ENCODE data around the gene STX8.

STX8 gene

DNA sequence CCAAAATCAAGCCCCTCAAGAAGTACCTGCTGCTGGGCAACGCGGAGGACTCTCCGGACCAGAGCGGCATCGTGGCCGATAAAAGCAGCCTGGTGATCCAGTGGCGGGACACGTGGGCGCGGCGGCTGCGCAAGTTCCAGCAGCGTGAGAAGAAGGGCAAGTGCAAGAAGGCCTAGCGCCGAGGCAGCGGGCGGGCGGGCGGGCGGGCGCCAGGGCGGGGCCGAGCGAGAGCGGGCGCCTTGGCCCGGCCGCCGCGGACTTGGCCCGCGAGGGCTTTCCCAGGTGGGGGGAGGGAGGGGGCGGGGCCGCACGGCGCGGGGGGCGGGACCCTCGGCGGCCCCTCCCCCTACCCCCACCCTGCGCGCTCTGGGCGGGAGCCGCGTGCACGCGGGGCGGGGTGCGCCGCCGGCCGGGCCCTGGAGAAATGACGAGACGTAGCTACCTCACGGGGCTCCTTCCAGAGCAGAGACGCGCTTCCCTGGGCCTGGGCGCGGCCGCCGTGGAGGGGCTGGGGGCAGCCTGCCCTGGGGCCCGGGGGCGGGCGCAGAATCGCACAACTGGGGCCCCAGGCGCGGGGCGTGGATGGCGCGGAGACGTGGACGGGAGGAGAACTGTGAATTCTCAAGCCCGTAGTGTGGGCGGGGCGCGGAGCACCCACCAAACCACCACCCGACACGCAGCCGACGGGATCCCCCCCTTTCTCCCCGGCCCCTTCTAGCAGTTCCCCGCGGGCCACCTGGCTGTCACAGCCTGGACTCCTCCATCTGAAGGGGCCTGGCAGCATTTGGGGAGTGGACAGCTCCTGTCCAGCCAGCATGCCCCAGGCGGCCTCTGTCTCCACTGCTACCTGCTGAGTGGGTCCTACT, 335.6 kb downstream of the STX8 start (continued):
- TF ChIP-seq, protein P1, sequence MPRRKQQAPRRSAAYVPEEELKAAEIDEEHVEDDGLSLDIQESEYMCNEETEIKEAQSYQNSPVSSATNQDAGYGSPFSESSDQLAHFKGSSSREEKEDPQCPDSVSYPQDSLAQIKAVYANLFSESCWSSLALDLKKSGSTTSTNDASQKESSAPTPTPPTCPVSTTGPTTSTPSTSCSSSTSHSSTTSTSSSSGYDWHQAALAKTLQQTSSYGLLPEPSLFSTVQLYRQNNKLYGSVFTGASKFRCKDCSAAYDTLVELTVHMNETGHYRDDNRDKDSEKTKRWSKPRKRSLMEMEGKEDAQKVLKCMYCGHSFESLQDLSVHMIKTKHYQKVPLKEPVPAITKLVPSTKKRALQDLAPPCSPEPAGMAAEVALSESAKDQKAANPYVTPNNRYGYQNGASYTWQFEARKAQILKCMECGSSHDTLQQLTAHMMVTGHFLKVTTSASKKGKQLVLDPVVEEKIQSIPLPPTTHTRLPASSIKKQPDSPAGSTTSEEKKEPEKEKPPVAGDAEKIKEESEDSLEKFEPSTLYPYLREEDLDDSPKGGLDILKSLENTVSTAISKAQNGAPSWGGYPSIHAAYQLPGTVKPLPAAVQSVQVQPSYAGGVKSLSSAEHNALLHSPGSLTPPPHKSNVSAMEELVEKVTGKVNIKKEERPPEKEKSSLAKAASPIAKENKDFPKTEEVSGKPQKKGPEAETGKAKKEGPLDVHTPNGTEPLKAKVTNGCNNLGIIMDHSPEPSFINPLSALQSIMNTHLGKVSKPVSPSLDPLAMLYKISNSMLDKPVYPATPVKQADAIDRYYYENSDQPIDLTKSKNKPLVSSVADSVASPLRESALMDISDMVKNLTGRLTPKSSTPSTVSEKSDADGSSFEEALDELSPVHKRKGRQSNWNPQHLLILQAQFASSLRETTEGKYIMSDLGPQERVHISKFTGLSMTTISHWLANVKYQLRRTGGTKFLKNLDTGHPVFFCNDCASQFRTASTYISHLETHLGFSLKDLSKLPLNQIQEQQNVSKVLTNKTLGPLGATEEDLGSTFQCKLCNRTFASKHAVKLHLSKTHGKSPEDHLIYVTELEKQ (tag by site-specific recombination; IDR thresholded peaks at IDR 0.05; ENCODE audit: borderline replicate concordance): no peak
- TF ChIP-seq SCRT1 (tag by site-specific recombination; IDR thresholded peaks at IDR 0.05; ENCODE audit: borderline replicate concordance) (no peak), OSR2 (tag by site-specific recombination; IDR thresholded peaks at IDR 0.05) (peak; percentile 24; the same call in 1 of the 2 replicates), ZFP41 (tag by site-specific recombination; IDR thresholded peaks at IDR 0.05; ENCODE audit: borderline replicate concordance) (no peak), ZNF174 (tag by site-specific recombination; IDR thresholded peaks at IDR 0.05) (no peak), HOXA7 (CRISPR knock-in tag; IDR thresholded peaks at IDR 0.05; ENCODE audit: borderline replicate concordance) (no peak), ZNF571 (tag by site-specific recombination; IDR thresholded peaks at IDR 0.05) (no peak), ZBTB8A (tag by site-specific recombination; IDR thresholded peaks at IDR 0.05) (peak; percentile 62), KLF1 (tag by site-specific recombination; IDR thresholded peaks at IDR 0.05) (peak; percentile 35; the same call in 1 of the 2 replicates), ZNF792 (tag by site-specific recombination; IDR thresholded peaks at IDR 0.05) (no peak), ZNF37A (tag by site-specific recombination; IDR thresholded peaks at IDR 0.05) (no peak), INSM2 (tag by site-specific recombination; IDR thresholded peaks at IDR 0.05) (no peak), TRIM28 (IDR thresholded peaks at IDR 0.05; ENCODE audit: borderline replicate concordance, low read length) (no peak), ZNF677 (tag by site-specific recombination; IDR thresholded peaks at IDR 0.05) (no peak), ZNF639 (tag by site-specific recombination; IDR thresholded peaks at IDR 0.05) (no peak), FEZF1 (tag by site-specific recombination; IDR thresholded peaks at IDR 0.05) (no peak)
- TF ChIP-seq, protein P2, sequence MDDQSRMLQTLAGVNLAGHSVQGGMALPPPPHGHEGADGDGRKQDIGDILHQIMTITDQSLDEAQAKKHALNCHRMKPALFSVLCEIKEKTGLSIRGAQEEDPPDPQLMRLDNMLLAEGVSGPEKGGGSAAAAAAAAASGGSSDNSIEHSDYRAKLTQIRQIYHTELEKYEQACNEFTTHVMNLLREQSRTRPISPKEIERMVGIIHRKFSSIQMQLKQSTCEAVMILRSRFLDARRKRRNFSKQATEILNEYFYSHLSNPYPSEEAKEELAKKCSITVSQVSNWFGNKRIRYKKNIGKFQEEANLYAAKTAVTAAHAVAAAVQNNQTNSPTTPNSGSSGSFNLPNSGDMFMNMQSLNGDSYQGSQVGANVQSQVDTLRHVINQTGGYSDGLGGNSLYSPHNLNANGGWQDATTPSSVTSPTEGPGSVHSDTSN (CRISPR knock-in tag; IDR thresholded peaks at IDR 0.05): 0 out of 2 replicates have a peak, but pooled peaks have one; percentile 31
- TF ChIP-seq, protein P3, sequence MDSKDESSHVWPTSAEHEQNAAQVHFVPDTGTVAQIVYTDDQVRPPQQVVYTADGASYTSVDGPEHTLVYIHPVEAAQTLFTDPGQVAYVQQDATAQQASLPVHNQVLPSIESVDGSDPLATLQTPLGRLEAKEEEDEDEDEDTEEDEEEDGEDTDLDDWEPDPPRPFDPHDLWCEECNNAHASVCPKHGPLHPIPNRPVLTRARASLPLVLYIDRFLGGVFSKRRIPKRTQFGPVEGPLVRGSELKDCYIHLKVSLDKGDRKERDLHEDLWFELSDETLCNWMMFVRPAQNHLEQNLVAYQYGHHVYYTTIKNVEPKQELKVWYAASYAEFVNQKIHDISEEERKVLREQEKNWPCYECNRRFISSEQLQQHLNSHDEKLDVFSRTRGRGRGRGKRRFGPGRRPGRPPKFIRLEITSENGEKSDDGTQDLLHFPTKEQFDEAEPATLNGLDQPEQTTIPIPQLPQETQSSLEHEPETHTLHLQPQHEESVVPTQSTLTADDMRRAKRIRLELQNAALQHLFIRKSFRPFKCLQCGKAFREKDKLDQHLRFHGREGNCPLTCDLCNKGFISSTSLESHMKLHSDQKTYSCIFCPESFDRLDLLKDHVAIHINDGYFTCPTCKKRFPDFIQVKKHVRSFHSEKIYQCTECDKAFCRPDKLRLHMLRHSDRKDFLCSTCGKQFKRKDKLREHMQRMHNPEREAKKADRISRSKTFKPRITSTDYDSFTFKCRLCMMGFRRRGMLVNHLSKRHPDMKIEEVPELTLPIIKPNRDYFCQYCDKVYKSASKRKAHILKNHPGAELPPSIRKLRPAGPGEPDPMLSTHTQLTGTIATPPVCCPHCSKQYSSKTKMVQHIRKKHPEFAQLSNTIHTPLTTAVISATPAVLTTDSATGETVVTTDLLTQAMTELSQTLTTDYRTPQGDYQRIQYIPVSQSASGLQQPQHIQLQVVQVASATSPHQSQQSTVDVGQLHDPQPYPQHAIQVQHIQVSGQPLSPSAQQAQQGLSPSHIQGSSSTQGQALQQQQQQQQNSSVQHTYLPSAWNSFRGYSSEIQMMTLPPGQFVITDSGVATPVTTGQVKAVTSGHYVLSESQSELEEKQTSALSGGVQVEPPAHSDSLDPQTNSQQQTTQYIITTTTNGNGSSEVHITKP (tag by site-specific recombination; IDR thresholded peaks at IDR 0.05): no peak
- TF ChIP-seq, protein P4, sequence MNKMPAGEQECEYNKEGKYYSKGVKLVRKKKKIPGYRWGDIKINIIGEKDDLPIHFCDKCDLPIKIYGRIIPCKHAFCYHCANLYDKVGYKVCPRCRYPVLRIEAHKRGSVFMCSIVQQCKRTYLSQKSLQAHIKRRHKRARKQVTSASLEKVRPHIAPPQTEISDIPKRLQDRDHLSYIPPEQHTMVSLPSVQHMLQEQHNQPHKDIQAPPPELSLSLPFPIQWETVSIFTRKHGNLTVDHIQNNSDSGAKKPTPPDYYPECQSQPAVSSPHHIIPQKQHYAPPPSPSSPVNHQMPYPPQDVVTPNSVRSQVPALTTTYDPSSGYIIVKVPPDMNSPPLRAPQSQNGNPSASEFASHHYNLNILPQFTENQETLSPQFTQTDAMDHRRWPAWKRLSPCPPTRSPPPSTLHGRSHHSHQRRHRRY (tag by site-specific recombination; IDR thresholded peaks at IDR 0.05): no peak
- TF ChIP-seq, protein P5, sequence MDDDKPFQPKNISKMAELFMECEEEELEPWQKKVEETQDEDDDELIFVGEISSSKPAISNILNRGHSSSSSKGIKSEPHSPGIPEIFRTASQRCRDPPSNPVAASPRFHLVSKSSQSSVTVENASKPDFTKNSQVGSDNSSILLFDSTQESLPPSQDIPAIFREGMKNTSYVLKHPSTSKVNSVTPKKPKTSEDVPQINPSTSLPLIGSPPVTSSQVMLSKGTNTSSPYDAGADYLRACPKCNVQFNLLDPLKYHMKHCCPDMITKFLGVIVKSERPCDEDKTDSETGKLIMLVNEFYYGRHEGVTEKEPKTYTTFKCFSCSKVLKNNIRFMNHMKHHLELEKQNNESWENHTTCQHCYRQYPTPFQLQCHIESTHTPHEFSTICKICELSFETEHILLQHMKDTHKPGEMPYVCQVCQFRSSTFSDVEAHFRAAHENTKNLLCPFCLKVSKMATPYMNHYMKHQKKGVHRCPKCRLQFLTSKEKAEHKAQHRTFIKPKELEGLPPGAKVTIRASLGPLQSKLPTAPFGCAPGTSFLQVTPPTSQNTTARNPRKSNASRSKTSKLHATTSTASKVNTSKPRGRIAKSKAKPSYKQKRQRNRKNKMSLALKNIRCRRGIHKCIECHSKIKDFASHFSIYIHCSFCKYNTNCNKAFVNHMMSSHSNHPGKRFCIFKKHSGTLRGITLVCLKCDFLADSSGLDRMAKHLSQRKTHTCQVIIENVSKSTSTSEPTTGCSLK (tag by site-specific recombination; IDR thresholded peaks at IDR 0.05): no peak

Data from HEK293 (cell line).